IMR-90 (cell line): ENCODE results near the gene MRPL43. TPM values are rescaled to one million over a fixed set of nuclear protein-coding genes. Genes with fewer than 3 reads are reported as not detected.

Experiments
- ATAC-seq: fragments of 200-7000 bp; cut with Tn5 transposase; 2 replicates; pipeline ENCODE4 v1.9.1; 2020; ENCODE audit warnings: low read depth, mild to moderate bottlenecking, moderate library complexity
- BruUV-seq: library from RNA; stranded (reverse); fragments of 400-500 nt; replicated peaks from 2 replicates; lab custom pipeline; 2021; lab: Mats Ljungman, UMichigan
- CTCF ChIA-PET: fragments of 300-600 bp; formaldehyde crosslinking; extraction: SDS; loops from one replicate; lab custom pipeline; 2021; ENCODE audit warnings: antibody characterized with exemption; lab: Yijun Ruan, JAX
- POLR2A ChIA-PET: fragments of 300-600 bp; sonication (Branson Sonifier 250); formaldehyde crosslinking; loops from one replicate; lab custom pipeline; 2022; ENCODE audit warnings: antibody characterized with exemption; ENCODE audit not compliant: unreplicated experiment; lab: Charles Lee
- DNase-seq: peaks from one replicate; pipeline ENCODE4 v3.0.0; 2013
- H2AFZ ChIP-seq: replicated peaks from 2 replicates; pipeline ENCODE3; 2013; ENCODE audit warnings: low read length, mild to moderate bottlenecking; ENCODE audit not compliant: poor library complexity
- H2AK5ac ChIP-seq: 2 replicates; pipeline ENCODE4 v1.6.1; 2013; ENCODE audit warnings: low read depth, low read length, inconsistent platforms
- H2AK9ac ChIP-seq: replicated peaks from 2 replicates; pipeline ENCODE3; 2013; ENCODE audit warnings: mild to moderate bottlenecking, low read depth, low read length, moderate library complexity; ENCODE audit not compliant: poor library complexity
- H2BK120ac ChIP-seq: 2 replicates; pipeline ENCODE4 v1.6.1; 2013; ENCODE audit warnings: low read depth, low read length, inconsistent platforms
- H2BK15ac ChIP-seq: 3 replicates; pipeline ENCODE4 v1.6.1; 2013; ENCODE audit warnings: low read depth, low read length, inconsistent platforms
- H2BK20ac ChIP-seq: 2 replicates; pipeline ENCODE4 v1.6.1; 2013; ENCODE audit warnings: low read depth, mild to moderate bottlenecking, inconsistent platforms, low read length, moderate library complexity
- H2BK5ac ChIP-seq: 2 replicates; pipeline ENCODE4 v1.6.1; 2013; ENCODE audit warnings: mild to moderate bottlenecking, low read depth, low read length, inconsistent platforms; ENCODE audit not compliant: poor library complexity, severe bottlenecking
- H3K14ac ChIP-seq: replicated peaks from 2 replicates; pipeline ENCODE4 v1.6.1; 2013; ENCODE audit warnings: low read depth, low read length, inconsistent platforms
- H3K18ac ChIP-seq: 2 replicates; pipeline ENCODE4 v1.6.1; 2013; ENCODE audit warnings: low read depth, low read length, control low read depth
- H3K23ac ChIP-seq: 2 replicates; pipeline ENCODE4 v1.6.1; 2013; ENCODE audit warnings: low read depth, low read length, inconsistent platforms
- H3K27ac ChIP-seq: 2 replicates; pipeline ENCODE4 v1.5.1; 2013; ENCODE audit warnings: mild to moderate bottlenecking, control low read depth, low read length; ENCODE audit not compliant: insufficient read depth
- H3K27me3 ChIP-seq: 2 replicates; pipeline ENCODE4 v1.6.1; 2013; ENCODE audit warnings: low read length; ENCODE audit not compliant: control insufficient read depth, insufficient read depth
- H3K36me3 ChIP-seq: 2 replicates; pipeline ENCODE4 v1.6.1; 2013; ENCODE audit warnings: low read length, mixed read lengths; ENCODE audit not compliant: control insufficient read depth, insufficient read depth
- H3K4ac ChIP-seq: 2 replicates; pipeline ENCODE4 v1.6.1; 2013; ENCODE audit warnings: low read depth, low read length, inconsistent platforms
- H3K4me1 ChIP-seq: 2 replicates; pipeline ENCODE4 v1.6.1; 2013; ENCODE audit warnings: low read length, mixed read lengths; ENCODE audit not compliant: control insufficient read depth, insufficient read depth
- H3K4me2 ChIP-seq: 2 replicates; pipeline ENCODE4 v1.6.1; 2013; ENCODE audit warnings: low read depth, mild to moderate bottlenecking, control low read depth, low read length, moderate library complexity
- H3K4me3 ChIP-seq: 2 replicates; pipeline ENCODE4 v1.5.1; 2013; ENCODE audit warnings: low read depth, mild to moderate bottlenecking, control low read depth, low read length, moderate library complexity; ENCODE audit not compliant: insufficient read depth
- H3K56ac ChIP-seq: 2 replicates; pipeline ENCODE4 v1.6.1; 2013; ENCODE audit warnings: low read length, inconsistent platforms; ENCODE audit not compliant: insufficient read depth; ENCODE audit errors: extremely low read depth
- H3K79me1 ChIP-seq, 2 experiments: 2 replicates each; pipeline ENCODE4 v1.6.1; 2013; ENCODE audit warnings: low read length in 2 of 2, inconsistent platforms in 1 of 2, low read depth in 1 of 2
- H3K9ac ChIP-seq: 2 replicates; pipeline ENCODE4 v1.6.1; 2013; ENCODE audit warnings: low read depth, low read length, control low read depth
- H3K9me1 ChIP-seq: 2 replicates; pipeline ENCODE4 v1.6.1; 2013; ENCODE audit warnings: low read length, inconsistent platforms; ENCODE audit not compliant: insufficient read depth
- H3K9me3 ChIP-seq: 2 replicates; pipeline ENCODE4 v1.6.1; 2013; ENCODE audit warnings: low read length; ENCODE audit not compliant: control insufficient read depth, insufficient read depth
- H4K20me1 ChIP-seq: 2 replicates; pipeline ENCODE4 v1.6.1; 2013; ENCODE audit warnings: low read length, inconsistent platforms; ENCODE audit not compliant: insufficient read depth
- H4K5ac ChIP-seq: 2 replicates; pipeline ENCODE4 v1.6.1; 2013; ENCODE audit warnings: mild to moderate bottlenecking, low read depth, low read length, control low read depth
- H4K8ac ChIP-seq, 2 experiments: 2 replicates each; pipeline ENCODE4 v1.6.1; 2013; ENCODE audit warnings: low read depth in 2 of 2, low read length in 2 of 2, control low read depth in 1 of 2, inconsistent platforms in 1 of 2
- H4K91ac ChIP-seq: 2 replicates; pipeline ENCODE4 v1.6.1; 2013; ENCODE audit warnings: low read depth, low read length, inconsistent platforms; ENCODE audit not compliant: insufficient read depth
- BHLHE40 ChIP-seq: fragments of 150-350 bp; IDR thresholded peaks from 2 replicates; pipeline ENCODE4 v1.6.1; 2016; ENCODE audit warnings: mild to moderate bottlenecking, low read depth, low read length
- CEBPB ChIP-seq: IDR thresholded peaks from 2 replicates; pipeline ENCODE4 v1.6.1; 2012; ENCODE audit warnings: low read depth, low read length, improper control_type of control experiment
- CHD1 ChIP-seq: IDR thresholded peaks from 2 replicates; pipeline ENCODE4 v1.6.1; 2012; ENCODE audit warnings: low read depth, low read length, improper control_type of control experiment
- CTCF ChIP-seq: conservative IDR thresholded peaks from 2 replicates; pipeline ENCODE4 v1.5.1; 2012; ENCODE audit warnings: mild to moderate bottlenecking, low read depth, low read length, improper control_type of control experiment
- ELK1 ChIP-seq: fragments of 150-350 bp; IDR thresholded peaks from 2 replicates; pipeline ENCODE4 v1.6.1; 2016; ENCODE audit warnings: low read depth, mild to moderate bottlenecking, low read length, moderate library complexity, borderline replicate concordance
- FOS ChIP-seq: fragments of 150-350 bp; IDR thresholded peaks from 2 replicates; pipeline ENCODE4 v1.6.1; 2016; ENCODE audit warnings: low read depth, low read length
- MAFK ChIP-seq: IDR thresholded peaks from 2 replicates; pipeline ENCODE4 v1.6.1; 2012; ENCODE audit warnings: low read depth, low read length, improper control_type of control experiment
- MAZ ChIP-seq: IDR thresholded peaks from 2 replicates; pipeline ENCODE4 v1.6.1; 2012; ENCODE audit warnings: low read depth, mild to moderate bottlenecking, low read length, improper control_type of control experiment, moderate library complexity, borderline replicate concordance
- MXI1 ChIP-seq: IDR thresholded peaks from 2 replicates; pipeline ENCODE4 v1.6.1; 2012; ENCODE audit warnings: low read depth, mild to moderate bottlenecking, low read length, moderate library complexity, borderline replicate concordance
- NFE2L2 ChIP-seq: fragments of 150-350 bp; IDR thresholded peaks from 2 replicates; pipeline ENCODE4 v1.6.1; 2016; ENCODE audit warnings: low read depth, mild to moderate bottlenecking, low read length
- POLR2A ChIP-seq: IDR thresholded peaks from 2 replicates; pipeline ENCODE4 v1.6.1; 2012; ENCODE audit warnings: mild to moderate bottlenecking, low read depth, low read length
- RAD21 ChIP-seq: IDR thresholded peaks from 2 replicates; pipeline ENCODE4 v1.6.1; 2012; ENCODE audit warnings: low read length, improper control_type of control experiment
- RCOR1 ChIP-seq: IDR thresholded peaks from 2 replicates; pipeline ENCODE4 v1.6.1; 2012; ENCODE audit warnings: mild to moderate bottlenecking, low read length, improper control_type of control experiment; ENCODE audit not compliant: insufficient replicate concordance
- RFX5 ChIP-seq: IDR thresholded peaks from 2 replicates; pipeline ENCODE4 v1.8.0; 2012; ENCODE audit warnings: low read depth, mild to moderate bottlenecking, low read length, moderate library complexity
- SMC3 ChIP-seq: fragments of 150-350 bp; IDR thresholded peaks from 2 replicates; pipeline ENCODE4 v1.6.1; 2016; ENCODE audit warnings: low read depth, mild to moderate bottlenecking, antibody characterized with exemption, low read length, moderate library complexity
- USF2 ChIP-seq: fragments of 150-350 bp; IDR thresholded peaks from 2 replicates; pipeline ENCODE4 v1.6.1; 2017; ENCODE audit warnings: mild to moderate bottlenecking, antibody characterized with exemption, low read length, low read depth
- WGBS, 2 experiments: methylation state at CpG; one replicate each; pipeline versions ENCODE4 v1.1.5 to v1.1.7; 2013; ENCODE audit warnings: missing lambda C conversion rate in 2 of 2; ENCODE audit not compliant: insufficient read length in 1 of 2; ENCODE audit errors: extremely low coverage in 2 of 2; 5-methylcytosine and 5-hydroxymethylcytosine counted together
- dilution Hi-C: fragments of 300-500 bp; cut with HindIII; formaldehyde crosslinking; loops from one replicate; pipeline ENCODE4 v1.14.3; 2018; ENCODE audit warnings: low sequenced_read_pairs; ENCODE audit not compliant: unreplicated experiment
- in situ Hi-C: fragments of 300-500 bp; cut with MboI; formaldehyde crosslinking; loops from 3 replicates; pipeline ENCODE4 v1.14.3; 2019; ENCODE audit warnings: low sequenced_read_pairs, inconsistent platforms, mixed read lengths
- intact Hi-C: fragments of 100-400 bp; cut with micrococcal nuclease; formaldehyde crosslinking; loops from 2 replicates; pipeline ENCODE4 v1.10.0; 2022
- polyA plus RNA-seq, 3 experiments: library from polyadenylated mRNA; depleted of rRNA; stranded (reverse); fragments of >200 nt; gene quantifications; 2 replicates each; pipeline ENCODE4 v1.2.3, GENCODE V29; 2012; ENCODE audit warnings: low replicate concordance in 1 of 3
- total RNA-seq: library from RNA; depleted of rRNA; stranded (reverse); fragments of >200 nt; gene quantifications from 2 replicates; pipeline ENCODE4 v1.2.3, GENCODE V29; 2012

MRPL43 gene
- total and polyA plus RNA-seq, 2 of the 4 experiments (the other 2 are of a cell fraction), result 61.3 to 142 TPM

GRCh38 chr10:100986623-100986951, 710 bp downstream of the MRPL43 start:
- peak overlapping the region; percentile 88 for H2AK5ac ChIP-seq
- in situ Hi-C loops, result no loop called here
- ATAC-seq (no peak), DNase-seq (no peak)
- peak overlapping the region; percentile 98 for H3K27ac ChIP-seq
- H3K23ac ChIP-seq, result peak overlapping the region; percentile 73; the same call in 1 of the 2 replicates
- 0 out of 2 replicates have a peak, but pooled peaks cover 3% of the 10 kb centered on the region for H4K20me1 ChIP-seq
- no peak overlapping the region for H2BK120ac ChIP-seq
- H3K4me3 ChIP-seq, result peak overlapping the region; percentile 90
- peak overlapping the region; percentile 98 for H2AK9ac ChIP-seq
- H2BK15ac ChIP-seq, result no peak overlapping the region
- peaks cover 31% of the 10 kb centered on the region for H3K36me3 ChIP-seq
- H2AFZ ChIP-seq, result peak overlapping the region; percentile 99
- H3K18ac ChIP-seq, result no peak overlapping the region
- peak overlapping the region; percentile 93 for H3K4me2 ChIP-seq
- H3K14ac ChIP-seq, result peak overlapping the region; percentile 99; the same call in 1 of the 2 replicates
- TF ChIP-seq CTCF, result no peak
- no peak for TF ChIP-seq RCOR1
- no peak for TF ChIP-seq NFE2L2
- no peak for TF ChIP-seq FOS
- TF ChIP-seq BHLHE40, result no peak
- TF ChIP-seq USF2, result no peak
- no peak for TF ChIP-seq SMC3
- TF ChIP-seq MAFK, result no peak
- TF ChIP-seq RFX5, result no peak
- no peak for TF ChIP-seq ELK1
- no peak for TF ChIP-seq MXI1
- TF ChIP-seq POLR2A, result no peak
- TF ChIP-seq CHD1, result no peak
- TF ChIP-seq RAD21, result no peak
- TF ChIP-seq CEBPB, result no peak
- TF ChIP-seq MAZ, result no peak
- no peak overlapping the region for H2BK5ac ChIP-seq
- intact Hi-C loops, result no loop called here
- peak overlapping the region; percentile 96 for H4K5ac ChIP-seq
- H4K91ac ChIP-seq, result no peak overlapping the region; the same call in 1 of the 2 replicates
- peak overlapping the region; percentile 97 for H3K9ac ChIP-seq
- CTCF ChIA-PET, result interaction anchor here (1.5 kb wide), 1 partner anchor 28 kb away, joined by 3 read pairs; no protein-coding TSS in a partner anchor
- BruUV-seq, result TSS peak; percentile 95
- WGBS, 2 experiments, result 31% methylated on average over 12 of the region's 17 CpGs; no CpG with 5 or more reads in 1 of the 2 experiments
- no peak overlapping the region for H3K56ac ChIP-seq
- no peak overlapping the region for H2BK20ac ChIP-seq
- peaks cover 8% of the 10 kb centered on the region; the same call in 1 of the 2 replicates for H3K4me1 ChIP-seq
- peak overlapping the region; percentile 99 for H3K4ac ChIP-seq
- dilution Hi-C loops, result no loop called here
- H3K79me1 ChIP-seq, result peaks cover 60 to 67% of the 10 kb centered on the region in 2 experiments
- peaks cover 9% of the 10 kb centered on the region for H3K9me1 ChIP-seq
- no peaks in the 10 kb centered on the region for H3K27me3 ChIP-seq
- H3K9me3 ChIP-seq, result no peaks in the 10 kb centered on the region
- POLR2A ChIA-PET, result no interaction called here
- H4K8ac ChIP-seq, result peak overlapping the region; percentile 95 to 100; a peak in 3 of 4 replicates
